HG03432 (cell line): ENCODE data around the gene CNGB1.
"Not testable (repeated sequence)": the region's sequence is repeated elsewhere in the genome, so short reads cannot be mapped to it uniquely, and the experiment has no call there.

Experiments
- ATAC-seq: cut with Tn5 transposase; IDR thresholded peaks from one replicate; pipeline ENCODE4 v1.9.1; 2021; ENCODE audit warnings: mild to moderate bottlenecking, moderate library complexity; ENCODE audit not compliant: unreplicated experiment

Gene CNGB1

GRCh38 chr16:57956270-57956808 is 14.6 kb downstream of the CNGB1 start:
- no peak for ATAC-seq

DNA sequence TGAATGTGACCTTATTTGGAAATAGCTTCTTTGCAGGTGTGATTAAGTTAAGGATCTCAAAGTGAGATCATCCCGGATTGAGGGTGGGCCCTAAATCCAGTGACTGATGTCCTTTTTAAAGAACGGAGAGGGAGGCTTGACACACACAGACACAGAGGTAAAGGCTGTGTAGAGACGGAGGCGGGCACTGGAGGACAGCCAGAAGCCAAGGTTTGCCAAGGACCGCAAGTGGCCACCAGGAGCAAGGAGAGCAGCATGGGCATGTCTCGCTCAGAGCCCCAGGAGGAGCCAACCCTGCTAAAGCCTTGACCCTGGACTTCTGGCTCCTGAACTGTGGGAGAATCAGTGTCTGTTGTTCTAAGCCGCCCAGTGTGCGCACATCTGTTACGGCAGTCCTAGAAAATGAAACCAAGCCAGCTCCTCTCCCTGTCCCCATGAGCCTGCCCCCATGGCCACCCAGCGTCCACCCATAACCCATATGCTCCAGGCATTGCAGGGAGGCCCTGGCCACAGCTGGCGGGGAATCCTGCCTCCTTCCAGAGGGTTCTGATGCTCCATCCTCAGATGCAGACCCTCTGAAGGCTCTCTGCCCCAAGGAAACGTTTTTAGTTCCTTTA is 15.2 kb downstream of the CNGB1 start:
- ATAC-seq: no peak

GRCh38 chr16:57953857-57954256 is 17.1 kb downstream of the CNGB1 start:
- ATAC-seq: no peak

GRCh38 chr16:57952909-57953308 is 18.0 kb downstream of the CNGB1 start:
- ATAC-seq: no peak

DNA sequence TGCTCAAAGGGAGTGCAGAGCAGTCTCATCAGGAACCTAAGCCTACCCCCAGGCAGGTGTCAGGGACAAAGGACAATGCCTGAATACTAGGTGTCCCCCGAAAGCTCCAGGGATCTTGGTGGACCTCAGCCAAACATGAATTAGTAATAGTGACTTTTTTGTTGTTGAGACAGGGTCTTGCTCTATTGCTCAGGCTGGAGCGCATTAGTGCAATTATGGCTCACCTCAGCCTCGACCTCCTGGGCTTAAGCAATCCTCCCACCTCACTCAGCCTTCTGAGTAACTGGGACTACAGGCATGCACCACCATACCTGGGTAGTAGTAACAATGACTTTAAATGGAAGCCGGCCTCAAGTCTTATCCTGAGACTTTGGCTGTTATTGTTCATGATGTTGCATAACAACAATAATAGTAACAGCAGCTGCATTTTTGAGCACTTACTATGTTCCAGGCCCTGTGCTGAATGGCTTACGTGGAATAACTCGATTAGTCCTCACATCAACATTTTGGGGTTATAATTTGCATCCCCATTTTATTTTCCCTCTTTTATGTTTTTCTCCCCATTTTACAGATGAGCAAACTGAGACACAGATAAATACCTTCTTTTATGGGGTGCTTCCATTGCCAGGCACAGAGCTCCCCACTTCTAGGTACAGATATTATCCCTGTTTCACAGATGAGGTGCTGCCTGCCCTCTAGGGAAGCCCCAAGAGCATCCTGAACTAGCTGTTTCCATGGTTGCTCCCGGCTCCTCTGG is 19.5 kb downstream of the CNGB1 start:
- ATAC-seq: no peak

DNA sequence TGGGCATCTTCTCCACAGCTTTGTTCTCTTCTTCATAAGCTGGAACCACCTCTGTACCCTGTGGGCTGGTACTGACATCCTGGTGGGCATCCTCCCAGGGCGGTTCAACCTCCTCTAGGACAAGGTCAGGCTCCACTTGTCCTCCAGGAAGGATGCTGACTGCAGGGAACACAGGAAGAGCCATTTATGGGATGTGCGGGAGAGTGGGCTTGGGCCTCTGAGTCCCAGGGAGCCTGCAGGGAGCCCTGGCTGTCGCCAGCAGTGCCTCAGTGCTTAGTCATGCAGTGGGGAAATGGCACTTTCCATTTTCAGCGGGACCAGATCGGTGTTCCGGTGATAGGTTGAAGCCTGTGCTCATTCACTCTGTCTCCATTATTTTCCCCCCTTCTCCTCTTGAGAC is 20.5 kb downstream of the CNGB1 start:
- no peak for ATAC-seq

- ATAC-seq: no peak
These were observed 21.2 kb downstream of the CNGB1 start for GRCh38 chr16:57949595-57950238.

DNA sequence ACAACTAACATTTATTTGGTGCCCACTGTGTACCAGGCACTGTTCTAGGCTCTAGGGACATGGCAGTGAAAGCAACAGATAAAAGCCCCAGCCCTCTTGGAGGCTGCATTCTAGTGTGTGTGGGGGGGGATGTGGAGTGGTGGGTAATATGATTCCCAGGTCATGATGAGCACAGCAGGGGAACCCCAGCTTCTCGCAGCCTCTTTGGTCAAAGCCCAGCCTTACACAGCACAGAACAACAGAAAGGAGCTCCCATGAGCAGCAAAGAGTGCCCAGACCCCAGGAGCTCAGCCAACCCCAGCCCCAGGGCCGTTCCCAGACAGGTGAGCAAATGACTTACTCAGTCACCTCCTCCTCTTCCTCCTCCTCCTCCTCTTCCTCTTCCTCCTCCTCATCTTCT is 21.9 kb downstream of the CNGB1 start:
- no peak for ATAC-seq

DNA sequence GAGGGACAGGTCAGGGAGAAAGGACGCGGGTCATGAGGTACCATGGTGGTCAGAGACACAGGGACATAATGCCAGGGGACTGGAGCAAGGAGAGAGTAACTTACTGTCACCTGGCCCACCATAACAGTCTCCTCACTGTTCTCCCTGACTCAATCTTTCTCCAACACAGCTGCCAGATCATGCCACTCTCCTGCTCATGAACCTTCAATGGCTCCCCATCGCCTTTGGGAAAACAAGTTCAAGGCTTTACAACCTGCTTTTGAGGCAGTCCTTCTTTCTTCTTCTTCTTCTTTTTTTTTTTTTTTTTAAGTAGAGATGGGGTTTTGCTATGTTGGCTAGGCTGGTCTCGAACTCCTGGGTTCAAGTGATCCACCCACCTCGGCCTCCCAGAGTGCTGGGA is 22.9 kb downstream of the CNGB1 start:
- no peak for ATAC-seq

GRCh38 chr16:57947261-57947660 is 23.7 kb downstream of the CNGB1 start:
- ATAC-seq: no peak

- no peak for ATAC-seq
These were observed 24.6 kb downstream of the CNGB1 start for GRCh38 chr16:57946181-57946801.

DNA sequence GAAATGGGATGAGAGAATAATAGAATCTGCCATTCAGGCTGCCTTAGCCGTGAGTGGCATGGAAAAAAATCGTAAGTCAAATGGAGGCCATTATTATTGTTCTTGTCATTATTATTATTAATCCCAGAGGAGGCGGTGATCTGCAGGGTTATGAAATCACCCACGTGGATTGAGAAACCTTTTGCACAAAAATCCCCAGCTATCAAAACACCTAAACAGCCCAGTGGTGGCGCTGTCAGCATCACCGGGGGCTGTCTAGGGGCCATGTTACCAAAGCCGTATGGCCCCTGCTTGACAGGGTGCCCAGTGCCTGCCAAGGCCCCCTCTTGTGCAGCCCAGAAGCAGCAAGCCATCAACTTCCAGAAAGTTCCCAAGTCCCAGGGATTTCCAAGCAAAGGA is 25.2 kb downstream of the CNGB1 start:
- ATAC-seq: no peak

GRCh38 chr16:57944970-57945739 is 25.8 kb downstream of the CNGB1 start:
- no peak for ATAC-seq

DNA sequence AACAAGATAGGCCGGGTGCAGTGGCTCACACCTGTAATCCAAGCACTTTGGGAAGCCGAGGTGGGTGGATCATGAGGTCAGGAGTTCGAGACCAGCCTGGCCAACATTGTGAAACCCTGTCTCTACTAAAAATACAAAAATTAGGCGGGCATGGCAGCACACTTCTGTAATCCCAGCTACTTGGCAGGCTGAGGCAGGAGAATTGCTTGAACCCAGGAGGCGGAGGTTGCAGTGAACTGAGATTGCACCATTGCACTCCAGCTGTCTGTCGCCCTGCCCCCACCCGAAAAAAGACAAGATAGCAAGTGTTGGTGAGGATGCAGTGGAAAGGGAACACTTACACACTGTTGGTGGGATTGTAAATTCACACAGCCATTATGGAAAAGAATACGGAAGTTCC is 27.5 kb downstream of the CNGB1 start:
- not testable (repeated sequence) for ATAC-seq

- ATAC-seq: not testable (repeated sequence)
These were observed 29.0 kb downstream of the CNGB1 start for GRCh38 chr16:57941901-57942300.

GRCh38 chr16:57941016-57941664 is 29.8 kb downstream of the CNGB1 start:
- ATAC-seq: no peak

- no peak for ATAC-seq
These were observed 30.5 kb downstream of the CNGB1 start for GRCh38 chr16:57940382-57940966.

DNA sequence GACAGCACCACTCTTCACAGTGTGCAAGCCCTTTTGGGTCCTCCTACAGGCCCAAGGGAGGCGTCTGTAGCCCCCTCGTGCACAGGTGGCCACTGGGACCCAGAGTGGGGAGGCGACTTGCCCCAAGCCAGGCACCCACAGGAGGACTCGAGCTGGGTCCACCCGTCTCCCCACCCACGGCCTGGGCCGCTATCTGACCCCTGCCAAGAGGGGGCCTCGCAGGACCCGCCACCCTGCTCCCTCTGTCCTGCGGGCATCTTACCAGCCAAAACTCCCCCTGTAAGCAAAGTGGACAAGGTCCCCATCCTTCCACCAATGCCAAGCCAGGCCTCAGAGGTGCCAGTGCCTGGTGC is 31.1 kb downstream of the CNGB1 start:
- no peak for ATAC-seq

DNA sequence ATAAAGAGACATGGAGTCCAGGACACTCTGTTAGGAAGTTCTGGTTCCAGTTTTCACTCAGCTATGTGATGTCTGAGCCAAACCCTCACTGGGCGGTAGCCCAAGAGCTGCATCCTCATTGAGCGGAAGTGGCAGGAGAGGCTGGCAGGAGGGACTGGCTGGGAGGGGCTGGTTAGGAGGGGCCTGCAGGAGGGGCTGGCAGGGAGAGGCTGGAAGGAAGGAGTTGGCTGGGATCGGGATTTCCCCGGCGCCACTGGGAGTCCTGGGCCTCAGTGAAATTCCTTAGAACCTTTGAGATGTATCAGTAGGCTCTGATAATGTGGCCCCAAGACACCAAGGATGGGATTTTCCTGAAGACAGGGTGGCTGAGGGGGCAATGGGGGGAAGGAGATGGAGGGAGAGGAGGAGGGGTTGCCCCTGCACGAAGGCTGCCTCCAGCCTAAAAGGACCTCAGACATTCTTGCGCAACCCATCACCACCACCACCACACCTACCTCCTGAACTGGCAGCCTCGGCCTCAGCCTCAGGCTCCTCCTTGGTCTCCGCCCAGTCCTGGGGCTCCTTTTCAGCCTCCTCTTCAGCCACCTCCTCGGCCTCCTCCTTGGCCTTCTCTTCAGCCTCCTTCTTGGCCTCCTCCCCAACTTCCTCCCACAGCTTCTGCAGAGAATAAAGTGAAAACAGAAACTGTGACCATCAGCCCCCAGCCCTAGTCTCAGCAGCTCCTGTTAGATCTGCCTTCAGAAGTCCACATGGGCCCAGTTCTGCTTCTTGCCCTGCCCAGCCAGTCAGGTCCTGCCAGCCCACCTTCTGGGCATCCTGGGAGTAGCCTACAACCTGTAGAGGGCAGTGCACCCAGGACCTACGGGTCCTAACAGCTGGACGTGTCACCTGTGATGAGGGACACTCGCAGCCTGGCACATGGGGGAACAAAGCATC is 31.7 kb downstream of the CNGB1 start:
- ATAC-seq: no peak
